NCI-H526 treated with DMSO at 0.1 percent for 48 hours (cell line): ENCODE measurements around the gene SYT7.
"Not testable (repeated sequence)": the region's sequence is repeated elsewhere in the genome, so short reads cannot be mapped to it uniquely, and the experiment has no call there.

Source experiments
- DNase-seq: peaks from one replicate; lab custom pipeline; 2025; lab: John Stamatoyannopoulos, UW

Gene SYT7

DNA sequence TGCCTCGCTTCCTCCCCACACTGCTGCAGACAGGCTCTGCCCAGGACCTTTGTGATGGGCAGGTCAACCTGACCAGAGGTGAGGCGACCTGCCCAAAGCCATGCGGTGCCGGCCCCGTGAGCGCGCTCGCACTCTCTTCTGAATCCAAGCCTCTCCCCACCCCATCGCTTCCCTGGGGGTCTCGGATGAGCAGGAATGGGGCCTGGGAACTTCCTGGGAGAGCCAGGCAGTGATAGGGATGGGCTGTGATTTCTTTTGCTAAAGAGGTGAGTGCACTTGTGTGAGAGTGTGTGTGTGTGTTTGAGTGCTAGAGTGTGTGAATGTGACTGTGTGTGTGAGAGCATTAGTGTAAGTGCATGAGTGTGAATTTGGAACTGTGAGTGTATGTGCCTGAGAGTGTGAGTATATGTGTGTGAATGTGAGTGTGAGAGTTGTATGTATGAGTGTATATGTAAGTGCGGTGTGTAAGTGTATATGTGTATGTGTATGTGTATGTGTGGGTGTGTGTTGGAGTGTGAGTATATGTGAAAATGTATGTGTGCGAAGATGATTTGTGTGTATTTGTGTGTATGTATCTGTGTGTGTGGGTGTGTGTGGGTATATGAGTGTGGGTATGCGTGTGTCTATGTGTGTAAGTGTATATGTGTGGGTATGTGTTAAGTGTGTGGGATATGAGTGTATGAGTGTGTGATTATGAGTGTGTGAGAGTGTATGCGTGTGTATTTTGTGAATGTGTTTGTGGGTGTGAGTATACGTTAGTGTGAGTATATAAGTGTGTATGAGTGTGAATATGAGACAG lies 84.1 kb downstream of the SYT7 start:
- no peak for DNase-seq

DNA sequence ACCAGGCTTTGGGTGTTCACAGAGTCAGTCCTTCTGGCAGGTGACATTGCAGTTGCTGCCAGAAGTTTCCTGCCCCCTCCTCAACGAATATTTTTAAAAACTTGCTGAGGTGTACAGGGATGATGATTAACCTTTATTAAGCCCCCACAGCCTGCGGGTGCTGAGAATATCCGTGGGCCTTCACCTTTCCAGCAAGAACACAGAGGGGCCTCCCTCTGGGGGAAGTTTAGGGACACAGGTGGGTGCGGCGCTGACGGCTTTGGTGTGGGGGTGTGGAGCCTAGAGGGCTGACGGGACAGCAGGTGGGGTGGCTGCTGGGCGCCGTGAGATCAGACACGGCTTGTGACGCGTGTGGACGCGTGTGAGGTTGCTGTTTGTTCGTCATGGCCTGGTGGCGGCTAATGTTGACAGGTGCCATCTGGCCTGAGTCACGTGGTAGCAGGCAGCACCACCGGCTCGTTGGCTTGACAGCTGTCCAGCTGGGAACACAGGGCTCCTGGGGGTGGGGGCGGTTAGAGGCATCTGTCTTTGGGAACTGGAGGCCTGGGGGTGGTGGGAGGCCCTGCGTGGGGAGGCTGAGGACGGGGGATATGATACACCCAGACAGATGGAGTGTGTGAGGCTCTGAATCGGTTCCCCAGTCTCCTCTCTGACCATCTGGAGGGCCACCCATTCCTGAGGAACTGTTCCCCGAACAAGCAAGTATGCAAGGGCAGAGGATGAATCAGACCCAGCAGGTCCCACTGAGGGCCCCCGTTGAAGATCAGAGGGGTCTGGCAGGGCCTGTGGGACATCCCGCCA lies 84.9 kb downstream of the SYT7 start:
- DNase-seq = no peak

DNA sequence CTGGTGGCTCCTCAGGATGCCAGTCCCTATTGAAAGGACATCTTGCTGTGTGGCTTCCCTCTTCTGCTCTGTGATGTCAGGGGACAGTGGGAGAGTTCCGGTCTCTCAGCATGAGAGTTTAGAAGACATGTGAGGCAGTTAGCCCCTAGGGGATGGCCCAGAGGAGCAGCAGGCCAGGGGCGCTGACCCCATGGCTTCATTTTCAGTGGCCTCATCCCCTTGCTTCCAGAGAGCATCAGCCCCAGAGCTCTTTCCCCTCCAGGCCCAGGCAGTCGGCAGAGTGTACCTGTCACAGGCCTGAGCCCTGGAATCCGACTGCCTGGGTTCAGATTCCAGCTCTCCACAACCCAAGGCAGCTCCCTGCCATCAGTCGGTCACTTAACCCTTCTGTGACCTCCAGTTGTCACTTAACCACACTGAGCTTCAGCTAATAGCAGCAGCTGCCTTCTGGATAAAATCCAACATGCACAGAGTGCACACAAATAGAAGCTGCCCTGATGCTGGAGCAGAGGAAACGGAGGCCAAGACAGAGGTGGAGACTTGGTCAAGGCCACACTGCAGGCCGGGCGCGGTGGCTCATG lies 86.4 kb downstream of the SYT7 start:
- DNase-seq = no peak

DNA sequence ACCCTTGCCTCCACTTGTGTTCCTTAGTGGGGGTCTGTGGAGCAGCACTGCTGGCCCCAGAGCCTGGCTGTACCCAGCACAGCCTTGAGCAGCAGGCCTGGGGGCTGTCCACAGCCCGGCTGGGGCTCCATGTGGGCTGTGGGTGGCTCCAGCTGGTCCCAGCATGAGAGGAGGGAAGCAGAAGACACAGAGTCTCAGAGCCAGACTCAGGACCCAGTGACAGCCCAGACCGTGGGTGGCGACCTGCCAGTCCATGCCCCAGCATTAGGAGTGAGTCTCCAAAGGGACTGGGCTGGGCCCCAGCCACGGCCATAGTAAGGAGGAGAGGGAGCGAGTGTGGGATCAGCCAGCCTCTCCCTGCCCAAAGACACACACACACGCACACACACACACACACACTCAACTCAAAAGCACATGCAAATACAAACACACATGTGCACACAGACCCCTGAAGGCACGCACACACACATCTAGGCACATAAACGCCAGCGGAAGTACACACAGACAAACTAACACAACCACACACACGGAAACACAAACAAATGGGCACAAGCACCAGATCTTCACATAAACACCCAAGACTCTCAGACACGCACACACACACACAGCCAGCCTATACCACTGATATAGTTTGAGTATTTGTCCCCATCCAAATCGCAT lies 89.0 kb downstream of the SYT7 start:
- DNase-seq = no peak

DNA sequence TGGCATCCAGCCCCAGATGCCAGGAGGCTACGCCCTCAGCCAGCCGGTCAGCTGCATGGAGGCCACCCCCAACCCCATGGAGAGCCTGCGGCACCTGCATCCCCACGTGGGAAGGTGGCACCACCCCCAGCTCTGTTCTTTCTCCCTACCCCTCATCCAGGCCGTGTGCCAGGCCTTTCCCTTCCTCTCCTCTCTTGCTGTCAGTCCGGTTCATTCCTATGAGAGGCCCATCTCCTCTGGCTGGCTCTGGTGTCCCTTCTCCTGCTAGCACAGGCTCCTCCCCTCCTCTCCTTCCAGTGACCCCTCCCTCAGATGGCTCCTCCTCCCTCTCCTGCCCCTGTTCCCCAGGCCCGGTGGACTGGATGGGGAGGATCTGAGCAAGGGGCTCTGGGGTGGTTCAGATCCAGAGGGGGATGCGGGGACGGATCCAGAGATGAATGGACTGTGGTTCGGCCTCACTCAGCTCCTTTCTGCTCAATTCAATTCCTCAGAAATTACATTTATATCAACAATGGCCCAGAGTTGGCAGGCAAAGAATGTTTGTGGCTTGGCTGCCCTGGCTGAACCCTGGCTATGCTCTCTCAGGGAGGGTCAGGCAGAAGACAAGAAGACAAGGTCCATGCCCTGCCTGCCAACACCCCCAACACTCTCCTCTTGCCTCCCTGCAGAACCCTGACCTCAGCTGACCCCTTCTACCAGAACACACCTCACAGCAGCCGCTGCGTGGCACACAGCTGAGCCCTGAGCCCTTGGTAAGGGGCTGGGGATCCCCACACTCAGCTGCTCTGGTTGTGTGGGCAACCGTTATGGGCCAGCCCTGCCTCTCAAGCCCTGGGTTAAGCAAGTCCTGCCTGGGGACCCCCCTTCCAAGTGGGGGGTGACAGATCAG lies 90.8 kb downstream of the SYT7 start:
- no peak for DNase-seq

DNA sequence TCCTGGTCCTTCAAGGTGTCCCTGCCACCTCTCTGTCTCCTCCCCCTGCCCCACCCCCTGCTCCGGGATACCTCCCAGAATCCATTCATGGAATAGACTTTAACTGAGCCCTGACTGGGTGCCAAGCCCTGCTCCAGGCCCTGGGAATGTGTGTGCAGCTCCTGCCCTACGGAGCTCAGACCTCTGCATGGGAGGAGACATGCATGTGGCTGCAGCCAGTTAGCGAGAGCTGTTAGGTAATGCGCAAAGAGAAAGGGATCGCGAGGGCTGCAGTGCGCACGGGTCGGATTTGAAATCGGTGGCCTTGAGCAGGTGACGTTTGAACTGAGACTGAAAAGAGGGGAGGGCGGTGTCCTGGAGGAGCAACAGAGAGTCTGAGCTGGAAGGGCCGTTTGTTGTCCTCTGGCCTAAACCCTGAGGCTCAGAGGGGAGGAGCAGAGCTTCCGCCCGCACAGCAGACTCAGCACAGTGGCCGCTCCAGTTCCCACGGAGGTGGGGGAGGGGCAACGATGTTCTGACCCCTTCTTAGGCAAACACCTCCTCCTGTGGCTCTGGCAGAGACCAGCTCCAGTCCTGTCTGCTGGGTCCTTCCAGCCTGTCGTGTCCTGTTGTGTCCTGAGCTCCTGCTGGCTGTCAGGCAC lies 92.1 kb downstream of the SYT7 start:
- DNase-seq = no peak

DNA sequence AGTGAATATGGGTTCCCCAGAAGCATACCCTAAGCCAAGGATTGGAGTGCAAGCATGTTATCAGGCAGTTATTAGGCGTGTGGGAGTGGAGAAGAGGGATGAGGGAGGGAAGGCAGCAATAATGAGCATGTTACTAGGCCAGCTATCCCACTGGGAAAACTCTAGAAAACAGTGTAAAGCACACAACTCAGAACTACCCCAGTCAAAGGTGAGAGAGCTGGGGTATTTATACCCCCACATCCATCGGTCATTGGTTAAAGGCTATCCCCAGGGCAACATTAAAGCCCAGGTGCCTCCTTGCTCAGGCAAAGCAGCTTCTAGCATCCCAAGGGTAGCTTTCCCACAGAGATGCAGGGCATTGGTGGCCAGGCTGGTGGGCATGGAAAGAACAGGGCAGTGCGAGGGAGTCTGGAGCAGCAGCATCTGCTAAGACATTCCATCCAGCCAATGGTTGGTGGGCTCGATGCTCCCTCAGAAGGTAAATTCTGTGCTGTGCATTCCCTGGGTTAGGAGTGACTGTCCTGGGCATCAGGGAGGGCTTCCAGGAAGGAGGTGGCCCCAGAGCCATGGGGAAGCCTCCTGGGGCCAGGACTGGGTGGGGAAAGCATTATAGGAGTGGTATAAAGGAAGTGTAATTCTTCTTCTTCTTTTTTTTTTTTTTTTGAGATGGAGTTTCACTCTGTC lies 93.4 kb downstream of the SYT7 start:
- no peak for DNase-seq

DNA sequence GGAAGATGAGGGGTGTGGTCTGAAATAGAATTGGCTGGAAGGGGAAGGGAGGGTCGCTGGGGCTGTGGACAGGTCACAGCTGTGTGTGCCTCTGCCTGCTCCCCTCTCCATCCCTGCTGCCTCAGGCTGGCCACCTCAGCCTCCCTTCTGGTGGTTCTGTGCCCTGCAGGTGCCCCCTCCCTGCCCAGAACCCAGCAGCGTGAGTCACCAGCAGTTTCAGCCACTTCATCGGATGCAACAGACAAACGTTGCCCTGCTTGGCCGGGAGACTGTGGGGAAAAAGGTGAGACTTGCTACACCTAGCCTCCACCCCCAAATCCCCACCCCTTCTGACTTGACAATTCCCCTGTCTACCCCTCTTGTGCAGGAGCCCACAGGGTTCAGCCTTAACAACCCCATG lies 94.1 kb downstream of the SYT7 start:
- no peak for DNase-seq

DNA sequence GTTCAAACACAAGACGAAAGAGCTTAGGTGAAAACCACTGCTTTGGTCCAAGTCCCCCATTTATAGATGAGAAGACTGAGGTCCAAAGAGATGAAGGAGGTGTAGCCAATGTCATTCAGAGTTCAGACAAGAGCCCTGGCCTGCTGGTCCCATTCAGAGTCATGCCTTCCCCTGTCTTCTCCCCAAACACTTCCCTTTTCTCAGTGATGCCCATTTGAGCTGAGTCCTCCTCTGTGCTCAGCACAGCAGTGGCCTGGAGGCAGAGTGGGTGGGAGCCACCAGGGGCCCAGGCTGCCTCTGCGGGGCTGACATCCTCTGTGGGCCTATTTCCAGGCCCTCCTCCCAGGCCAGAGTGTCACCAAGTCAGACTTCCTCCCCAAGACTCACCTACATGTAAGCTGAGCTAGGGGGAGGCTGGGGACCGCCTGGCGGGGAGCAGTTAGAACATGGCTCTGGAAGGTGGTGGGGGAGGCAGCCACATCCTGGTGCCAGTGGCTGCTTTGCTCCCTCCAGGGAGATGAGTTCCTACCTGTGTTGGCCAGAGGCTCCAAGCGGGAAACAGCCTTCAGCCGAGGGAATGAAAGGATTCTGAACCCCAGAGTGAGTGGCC lies 94.8 kb downstream of the SYT7 start:
- DNase-seq = no peak

DNA sequence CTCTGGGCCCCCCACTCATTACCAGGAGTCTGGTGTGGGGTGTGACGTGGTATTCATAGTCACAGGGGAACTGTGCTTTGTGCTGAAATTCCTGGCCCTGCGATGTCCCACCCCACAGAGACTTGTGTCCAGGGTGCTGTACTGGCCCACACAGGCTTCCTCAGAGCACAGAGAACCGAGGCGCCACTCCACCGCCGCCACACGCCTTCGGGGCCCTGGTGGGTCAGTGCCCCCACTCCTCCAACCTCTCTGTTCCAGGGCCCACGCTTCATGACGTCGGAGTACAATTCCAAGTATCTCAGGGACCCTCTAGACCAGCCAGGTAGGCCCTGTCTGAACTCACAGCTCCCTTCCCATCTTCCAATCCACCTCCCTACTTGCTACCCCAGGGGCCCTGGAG lies 95.8 kb downstream of the SYT7 start:
- no peak for DNase-seq

DNA sequence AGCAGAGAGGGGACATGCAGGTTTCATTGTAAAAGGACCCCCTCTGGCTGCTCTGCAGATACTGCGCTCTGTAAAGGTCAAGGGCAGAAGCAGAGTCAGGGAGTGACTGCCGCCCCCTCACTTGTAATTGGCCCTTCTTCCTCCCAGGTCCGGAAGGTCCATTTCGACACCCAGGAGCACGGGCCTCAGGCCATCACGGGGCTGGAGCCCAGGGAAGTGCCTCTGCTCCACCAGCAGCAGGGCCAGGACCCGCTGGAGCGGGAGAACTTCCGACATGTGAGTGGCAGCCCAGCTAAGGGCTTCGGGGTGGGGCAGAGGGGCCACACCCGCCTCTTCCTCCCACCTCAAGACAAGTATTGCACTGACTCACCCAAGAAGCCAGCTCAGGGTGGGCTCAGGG lies 96.3 kb downstream of the SYT7 start:
- no peak for DNase-seq

DNA sequence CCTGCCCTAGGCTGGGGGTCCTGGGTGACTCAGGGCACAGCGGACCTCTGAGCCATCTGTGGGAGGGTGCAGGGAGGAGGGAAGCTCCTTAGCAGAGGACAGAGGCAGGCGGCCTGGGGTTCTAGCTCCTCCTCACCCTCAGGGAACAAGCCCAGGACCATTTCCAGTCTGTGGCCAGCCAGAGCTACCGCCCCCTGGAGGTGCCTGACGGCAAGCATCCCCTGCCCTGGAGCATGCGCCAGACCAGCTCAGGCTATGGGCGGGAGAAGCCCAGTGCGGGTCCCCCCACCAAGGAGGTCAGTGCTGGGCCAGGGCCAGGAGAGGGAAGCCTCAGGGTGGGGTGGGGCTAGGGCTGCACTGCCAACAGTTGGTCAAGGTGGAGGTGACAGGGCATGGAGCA lies 98.4 kb downstream of the SYT7 start:
- DNase-seq = no peak

DNA sequence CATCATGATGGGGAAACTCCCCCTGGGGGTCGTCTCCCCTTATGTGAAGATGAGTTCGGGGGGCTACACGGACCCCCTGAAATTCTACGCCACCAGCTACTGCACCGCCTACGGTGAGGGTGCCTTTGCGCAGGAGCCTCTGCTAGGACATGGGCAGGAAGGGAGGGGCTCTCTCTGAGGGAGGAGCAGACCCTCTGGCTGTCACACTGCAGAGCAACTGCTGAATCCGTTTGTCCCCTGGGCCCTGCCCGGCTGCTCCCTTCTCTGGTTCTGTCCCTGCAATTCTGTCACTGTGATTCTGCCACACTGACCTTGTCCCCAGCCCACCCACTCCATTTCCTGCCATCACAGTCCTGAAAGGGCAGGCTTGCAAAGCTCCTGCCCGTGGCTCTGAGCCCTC lies 99.1 kb downstream of the SYT7 start:
- no peak for DNase-seq

DNA sequence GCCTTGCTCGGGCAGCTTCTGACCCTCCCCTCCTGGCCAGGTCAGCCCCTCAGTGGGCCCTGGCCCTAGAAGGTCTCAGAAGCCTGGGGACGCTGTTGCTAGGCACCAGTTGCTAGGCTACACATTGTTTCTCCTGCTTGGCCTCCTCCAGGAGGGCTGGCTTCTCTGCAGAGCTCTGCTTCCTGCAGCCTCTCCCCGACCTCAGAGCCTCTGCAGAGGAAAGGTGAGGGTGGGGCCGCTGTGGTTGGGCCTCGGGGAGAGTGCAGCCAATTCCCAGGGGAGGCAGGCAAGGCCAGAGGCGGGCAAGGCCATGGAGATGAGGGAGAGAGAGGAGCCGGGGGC lies 99.9 kb downstream of the SYT7 start:
- peak; percentile 67 for DNase-seq

DNA sequence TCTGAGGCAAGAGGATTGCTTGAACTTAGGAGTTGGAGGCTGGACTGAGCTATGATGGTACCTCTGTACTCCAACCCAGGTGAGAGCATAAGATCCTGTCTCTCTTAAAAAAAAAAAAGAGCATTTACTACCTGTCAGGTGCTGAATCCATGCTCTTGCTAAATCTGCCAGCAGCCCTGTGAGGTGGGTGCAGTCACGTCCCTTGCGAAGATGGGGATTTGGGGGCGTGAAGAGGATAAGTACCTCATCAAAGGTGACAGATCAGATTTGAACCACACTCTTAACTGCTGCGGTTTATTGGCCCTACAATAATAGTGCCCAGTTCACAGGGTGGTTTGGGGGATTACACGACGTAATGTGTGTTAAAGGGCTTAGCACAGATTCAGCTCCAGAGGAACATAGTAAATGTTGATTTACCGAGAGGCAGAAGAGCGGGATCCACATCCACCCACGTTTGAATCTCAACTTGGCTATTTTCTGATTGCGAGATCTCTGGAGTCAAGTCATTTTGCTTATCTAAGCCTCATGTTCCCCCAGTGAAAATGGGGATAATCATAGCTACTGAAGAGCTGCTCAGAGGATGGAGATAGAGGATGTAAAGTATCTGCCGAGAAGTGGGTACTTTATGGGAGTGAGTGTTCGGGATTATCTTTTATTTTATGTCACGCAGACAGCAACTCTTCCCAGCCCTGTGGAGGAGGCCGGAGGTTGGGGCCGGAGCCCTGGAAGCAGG lies 100.4 kb downstream of the SYT7 start:
- no peak for DNase-seq

DNA sequence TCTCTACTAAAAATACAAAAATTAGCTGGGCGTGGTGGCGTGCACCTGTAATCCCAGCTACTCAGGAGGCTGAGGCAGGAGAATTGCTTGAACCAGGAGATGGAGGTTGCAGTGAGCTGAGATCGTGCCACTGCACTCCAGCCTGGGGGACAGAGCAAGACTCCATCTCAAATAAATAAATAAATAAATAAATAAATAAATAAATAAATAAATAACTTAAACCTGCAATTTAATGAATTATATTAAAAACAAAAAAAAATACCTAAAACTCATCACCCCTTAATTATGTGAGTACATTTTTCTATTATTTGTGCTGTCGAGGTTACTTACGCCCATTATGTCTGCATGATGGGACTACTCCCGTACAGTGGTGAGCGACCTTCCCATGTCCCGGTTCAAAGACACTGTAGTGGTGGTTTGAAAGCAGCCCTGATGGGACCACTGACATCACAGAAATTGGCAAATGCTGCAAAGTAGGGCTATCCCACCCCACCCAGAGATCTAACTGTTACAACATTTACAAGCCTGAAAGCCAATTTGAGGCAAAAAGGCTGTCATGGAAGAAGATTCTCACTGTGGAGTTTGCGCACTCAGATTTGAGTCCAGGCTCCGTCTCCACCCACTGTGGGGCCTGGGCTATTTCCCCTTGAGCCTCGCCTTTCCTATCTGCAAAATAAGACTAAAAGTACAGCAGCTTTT lies 101.4 kb downstream of the SYT7 start:
- not testable (repeated sequence) for DNase-seq

DNA sequence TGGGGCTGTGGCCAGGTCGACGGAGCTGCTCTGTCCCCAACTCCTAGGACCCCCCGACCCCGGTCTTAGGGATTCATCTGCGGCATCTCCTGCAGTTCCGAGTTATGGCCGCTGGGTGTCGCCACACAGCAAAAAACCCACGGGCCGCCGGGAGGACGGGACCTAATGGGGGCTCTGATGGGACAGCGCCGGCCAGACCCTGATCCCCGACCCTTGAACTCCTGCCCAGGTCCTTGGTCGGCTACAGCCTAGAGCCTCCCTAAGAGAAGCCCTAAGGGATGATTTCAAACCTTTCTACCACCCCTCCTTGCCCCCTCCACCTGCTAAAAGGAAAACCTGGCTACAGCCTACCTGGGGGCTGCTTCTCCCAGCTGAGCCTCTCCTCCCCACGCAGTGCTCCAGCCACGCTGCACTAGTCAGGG lies 103.1 kb downstream of the SYT7 start:
- peak; percentile 12 for DNase-seq

DNA sequence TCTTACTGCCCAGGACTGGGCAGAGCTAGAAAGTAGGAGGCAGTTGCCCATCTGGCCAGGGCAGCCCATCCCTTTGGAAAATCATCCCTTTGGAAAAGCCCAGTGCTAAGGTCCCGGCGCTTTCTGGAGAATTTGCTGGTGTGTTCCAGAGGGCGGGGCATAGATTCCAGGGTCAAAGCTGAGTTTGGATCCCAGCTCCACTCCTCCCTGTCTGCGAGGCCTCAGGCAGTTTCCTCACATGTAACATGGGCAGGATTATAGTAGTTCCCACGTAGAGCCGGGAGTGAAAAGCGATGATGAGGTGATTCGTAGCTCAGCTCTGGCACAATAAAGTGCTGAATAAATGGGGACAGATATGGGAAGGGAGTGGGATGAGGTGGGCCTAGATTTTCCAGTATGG lies 103.8 kb downstream of the SYT7 start:
- no peak for DNase-seq

DNA sequence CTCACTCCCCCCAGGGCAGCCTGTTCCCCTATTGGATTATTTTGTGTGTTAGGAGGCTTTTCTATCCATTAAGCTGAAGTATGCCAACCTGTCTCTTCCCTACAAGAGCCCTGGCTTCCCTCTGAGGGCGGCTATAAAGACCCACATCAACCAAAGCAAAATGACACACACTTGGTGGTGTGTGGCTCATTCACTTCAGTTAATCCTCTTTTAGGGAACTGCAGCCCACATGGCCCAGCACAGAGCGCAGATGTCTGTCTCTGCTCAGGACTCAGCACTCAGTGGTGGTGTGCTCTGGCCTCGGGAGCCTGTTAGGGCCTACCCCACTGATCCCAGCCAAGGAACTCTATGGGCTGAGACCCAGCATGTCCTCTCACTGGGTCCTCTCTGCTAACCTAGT lies 104.5 kb downstream of the SYT7 start:
- no peak for DNase-seq
